ENCODE data around the gene LSM6.

LSM6 gene

DNA sequence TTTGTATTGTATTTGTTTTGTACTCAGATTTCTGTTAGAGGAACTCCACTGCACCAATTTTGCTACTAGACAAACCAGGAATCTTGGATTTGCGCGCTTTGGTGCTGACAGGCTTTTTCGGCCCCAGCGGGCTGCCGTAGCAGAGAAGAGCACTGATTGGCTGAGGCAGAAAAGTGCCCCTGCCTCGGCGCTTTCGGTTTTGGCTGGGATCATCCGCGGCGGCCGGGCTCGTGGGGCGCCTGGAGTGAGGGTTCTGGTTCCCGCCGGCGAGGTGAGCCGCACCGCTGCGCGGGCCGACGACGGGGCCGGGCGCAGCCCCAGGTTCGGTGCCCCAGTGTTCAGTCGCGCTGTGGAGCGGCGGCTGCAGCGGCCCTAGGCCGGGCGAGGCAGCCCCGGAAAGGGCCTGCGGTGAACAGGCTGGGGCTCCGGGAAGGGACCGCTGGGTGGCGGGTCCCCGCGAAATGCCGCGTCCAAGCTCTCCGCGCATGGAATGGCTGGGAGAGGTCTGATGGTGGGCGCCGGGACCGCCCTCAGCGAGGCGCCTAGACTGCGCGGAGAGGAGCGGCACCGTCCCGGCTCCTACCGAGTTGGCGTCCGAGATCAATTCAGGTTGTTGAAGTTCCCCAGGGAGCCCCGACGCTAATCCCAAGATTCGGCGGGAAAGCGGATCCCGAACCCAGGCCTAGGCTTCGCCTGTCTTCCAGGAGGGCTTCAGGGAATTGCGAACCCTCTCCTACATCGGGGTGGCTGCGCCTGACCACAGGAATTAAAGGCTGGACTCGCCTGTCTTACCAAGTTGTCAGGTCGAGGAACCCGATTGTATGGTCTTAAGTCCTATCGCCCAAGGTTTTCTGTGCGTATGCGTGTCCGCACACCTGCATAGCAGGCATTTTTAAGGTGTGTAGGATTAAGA is at the start of gene LSM6:
LSM6 (plus strand) TSS at position 178 of the 913 bp plus-strand sequence. CDS start 7,204 bp downstream, outside the sequence.
- peak; percentile 82 for DNase-seq

GRCh38 chr4:146132445-146132844 is 43.1 kb upstream of the LSM6 start:
- DNase-seq = no peak

GRCh38 chr4:146134761-146135445 is 40.6 kb upstream of the LSM6 start:
- DNase-seq = no peak

DNA sequence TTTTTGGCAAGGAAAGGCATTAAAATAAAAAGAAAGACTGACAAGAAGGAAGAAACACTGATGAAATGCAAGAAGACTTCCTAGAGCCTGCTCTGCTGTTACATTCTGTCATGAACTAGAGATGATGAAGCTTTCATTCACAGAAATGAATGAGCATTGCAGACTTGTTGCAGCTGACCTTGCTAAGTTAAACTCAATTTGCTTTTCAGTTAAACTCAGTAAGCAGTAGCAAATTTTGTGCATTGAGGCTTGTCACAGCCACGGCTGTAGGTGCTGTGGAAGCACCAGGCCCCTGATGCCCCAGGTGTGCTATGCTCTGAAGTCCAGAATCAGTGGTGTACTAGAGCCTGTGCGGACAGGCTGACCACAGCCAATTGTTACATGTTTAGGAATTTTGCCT is 39.6 kb upstream of the LSM6 start:
- no peak for DNase-seq

DNA sequence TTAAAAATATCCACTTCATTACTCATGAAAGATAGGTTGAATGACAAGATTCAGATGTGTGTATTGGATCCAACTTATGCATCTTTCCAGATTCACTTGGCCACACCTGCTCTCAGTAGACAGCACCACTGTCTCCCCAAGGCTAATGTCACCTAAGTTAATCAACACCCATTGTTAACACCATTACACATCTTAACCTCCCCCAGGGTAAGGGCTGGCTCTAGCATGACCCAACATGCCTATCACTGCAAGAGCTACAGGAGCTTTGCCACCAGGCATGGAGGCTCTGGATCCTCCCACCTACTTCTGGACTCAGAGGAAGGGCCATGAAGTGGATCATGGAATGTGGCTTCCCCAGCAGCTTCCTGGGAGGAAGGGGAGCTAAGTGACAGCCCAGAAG is 32.8 kb upstream of the LSM6 start:
- no peak for DNase-seq

GRCh38 chr4:146143888-146144287 is 31.6 kb upstream of the LSM6 start:
- peak; percentile 32 for DNase-seq

- DNase-seq = no peak
Observed at GRCh38 chr4:146146918-146147317, 28.6 kb upstream of the LSM6 start.

DNA sequence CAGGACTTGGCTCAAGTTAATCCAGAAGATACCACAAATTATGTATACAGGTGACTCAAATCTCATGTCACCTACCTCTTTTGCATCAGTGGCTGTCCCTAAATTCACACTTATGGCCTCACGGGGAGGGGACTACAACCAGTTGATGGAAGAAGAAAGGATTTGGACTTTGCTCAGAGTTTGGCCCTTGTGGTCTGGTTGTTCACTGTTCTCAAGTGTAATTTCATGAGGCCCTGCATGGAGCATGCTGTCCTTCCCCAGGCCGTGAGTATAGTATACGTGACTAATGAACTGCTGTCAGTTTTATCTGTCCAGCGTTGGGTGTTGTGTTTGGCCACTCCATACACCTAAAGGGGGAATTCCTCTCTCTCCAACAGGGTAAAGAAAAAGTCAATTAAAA is 27.5 kb upstream of the LSM6 start:
- no peak for DNase-seq

GRCh38 chr4:146154057-146154456 is 21.5 kb upstream of the LSM6 start:
- no peak for DNase-seq

DNA sequence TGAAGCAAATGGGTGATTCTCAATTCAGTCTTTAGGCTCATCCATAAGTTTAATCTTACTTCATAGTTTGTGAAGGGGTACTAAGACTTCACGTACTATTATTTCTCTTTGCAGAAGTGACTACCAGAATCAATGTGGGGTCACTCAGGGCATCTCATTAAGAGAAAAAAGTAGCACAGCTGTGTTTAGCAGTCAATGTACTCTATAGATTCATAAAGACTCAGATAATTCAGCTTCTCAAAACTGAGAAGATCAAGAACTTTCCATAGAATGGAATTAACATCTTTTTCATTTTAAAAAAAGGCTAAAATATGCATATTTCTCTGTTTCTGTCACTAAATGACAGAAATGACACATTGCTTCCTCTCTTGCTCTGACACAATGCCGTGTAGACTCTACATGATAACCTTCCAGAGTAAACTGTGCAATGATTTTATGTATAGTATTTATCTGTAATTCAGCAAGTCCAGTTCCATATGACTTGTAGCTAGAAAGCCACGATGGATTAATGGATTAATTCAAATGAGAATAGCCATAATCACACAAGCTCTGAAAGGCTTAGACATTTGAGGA is 20.3 kb upstream of the LSM6 start:
- DNase-seq = no peak

GRCh38 chr4:146158036-146158745 is 17.3 kb upstream of the LSM6 start:
- no peak for DNase-seq

- no peak for DNase-seq
Observed at GRCh38 chr4:146159384-146160058, 16.0 kb upstream of the LSM6 start.

GRCh38 chr4:146161243-146161642 is 14.3 kb upstream of the LSM6 start:
- no peak for DNase-seq

- no peak for DNase-seq
Observed at GRCh38 chr4:146165221-146165620, 10.3 kb upstream of the LSM6 start.

GRCh38 chr4:146165840-146166239 is 9.7 kb upstream of the LSM6 start:
- DNase-seq = no peak

DNA sequence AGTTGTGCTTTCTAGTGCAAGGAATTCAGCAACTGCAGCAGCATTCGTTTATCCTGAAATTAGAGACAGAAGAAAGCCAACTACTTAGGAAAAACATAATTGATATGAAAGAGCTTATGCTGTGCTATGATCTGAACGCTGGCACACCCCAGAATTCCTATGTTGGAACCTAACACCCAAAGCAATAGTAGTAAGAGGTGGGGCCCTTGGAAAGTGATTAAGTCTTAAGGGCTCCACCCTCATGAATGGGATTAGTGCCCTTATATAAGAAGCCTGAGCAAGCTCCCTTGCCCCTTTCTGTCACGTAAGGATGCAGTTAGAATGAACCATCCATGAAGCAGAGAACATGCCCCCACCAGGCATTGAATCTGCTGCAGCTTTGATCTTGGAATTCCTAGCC is 5.4 kb upstream of the LSM6 start:
- no peak for DNase-seq

GRCh38 chr4:146176891-146177290 is 1.4 kb downstream of the LSM6 start:
- DNase-seq = no peak

GRCh38 chr4:146178126-146178525 is 2.6 kb downstream of the LSM6 start:
- DNase-seq = no peak

DNA sequence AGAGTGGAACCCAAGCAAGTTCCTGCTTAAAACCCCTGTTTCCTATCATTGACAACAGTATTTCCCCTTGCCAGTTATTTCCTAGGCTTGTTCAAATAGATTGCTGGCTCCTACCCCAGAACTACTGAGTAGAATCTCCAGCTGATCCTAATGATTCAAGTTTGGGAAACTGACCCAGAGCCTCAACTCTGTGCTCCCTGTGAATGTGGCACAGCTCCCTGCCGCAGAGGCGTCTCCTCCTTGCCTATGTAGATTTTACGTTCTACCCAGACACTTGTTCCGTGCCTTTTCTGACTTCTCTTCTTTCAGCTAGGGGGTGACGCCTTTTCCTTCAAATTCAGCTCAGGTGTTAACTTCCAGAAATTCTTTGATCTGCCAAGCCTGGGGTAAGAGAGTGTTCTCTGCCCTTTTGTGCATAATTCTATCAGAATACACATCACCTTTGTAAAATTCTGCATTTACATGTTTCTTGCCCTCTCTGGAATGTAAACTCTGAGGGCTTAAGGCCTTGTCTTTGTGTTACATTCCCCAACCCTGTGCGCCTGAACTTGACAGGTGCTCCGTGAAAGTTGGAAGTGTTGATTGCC is 4.4 kb downstream of the LSM6 start:
- no peak for DNase-seq

- DNase-seq = no peak
Observed at GRCh38 chr4:146182443-146182842, 6.9 kb downstream of the LSM6 start.

DNA sequence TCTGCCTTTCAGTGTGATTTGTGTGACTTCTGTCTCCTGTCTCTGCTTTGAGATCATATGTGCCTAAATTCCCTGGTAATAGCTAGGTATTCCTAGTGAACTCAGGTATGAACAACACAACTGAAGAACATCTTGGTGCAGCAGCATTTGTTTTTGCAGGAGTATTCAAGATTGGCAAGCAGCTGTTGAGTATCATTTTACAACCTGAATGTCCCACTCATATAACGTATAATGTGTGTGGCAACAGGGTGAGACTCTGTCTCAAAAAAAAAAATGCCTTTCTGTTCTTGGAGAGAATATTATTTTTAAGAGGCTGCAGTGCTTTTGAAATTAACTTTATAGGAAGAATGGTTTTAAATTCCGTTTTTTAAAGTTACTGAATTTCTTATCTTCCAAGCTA is 7.7 kb downstream of the LSM6 start:
- DNase-seq = no peak

GRCh38 chr4:146186041-146186440 is 10.5 kb downstream of the LSM6 start:
- DNase-seq = no peak

All from CD4-positive, alpha-beta T cell treated with Interferon gamma for 1 hour (primary cell).